B cell (primary cell): ENCODE results near the gene PHRF1.

Experiments
- CTCF ChIP-seq: fragments of 200-600 bp; IDR thresholded peaks from one replicate; pipeline ENCODE4 v1.8.0; 2022; ENCODE audit warnings: antibody characterized with exemption, mild to moderate bottlenecking
- EZH2 ChIP-seq: IDR thresholded peaks from 2 replicates; pipeline ENCODE4 v1.6.1; 2012; ENCODE audit warnings: borderline replicate concordance, low read depth, mild to moderate bottlenecking, moderate library complexity, low read length; ENCODE audit not compliant: insufficient read depth, poor library complexity, severe bottlenecking

DNA sequence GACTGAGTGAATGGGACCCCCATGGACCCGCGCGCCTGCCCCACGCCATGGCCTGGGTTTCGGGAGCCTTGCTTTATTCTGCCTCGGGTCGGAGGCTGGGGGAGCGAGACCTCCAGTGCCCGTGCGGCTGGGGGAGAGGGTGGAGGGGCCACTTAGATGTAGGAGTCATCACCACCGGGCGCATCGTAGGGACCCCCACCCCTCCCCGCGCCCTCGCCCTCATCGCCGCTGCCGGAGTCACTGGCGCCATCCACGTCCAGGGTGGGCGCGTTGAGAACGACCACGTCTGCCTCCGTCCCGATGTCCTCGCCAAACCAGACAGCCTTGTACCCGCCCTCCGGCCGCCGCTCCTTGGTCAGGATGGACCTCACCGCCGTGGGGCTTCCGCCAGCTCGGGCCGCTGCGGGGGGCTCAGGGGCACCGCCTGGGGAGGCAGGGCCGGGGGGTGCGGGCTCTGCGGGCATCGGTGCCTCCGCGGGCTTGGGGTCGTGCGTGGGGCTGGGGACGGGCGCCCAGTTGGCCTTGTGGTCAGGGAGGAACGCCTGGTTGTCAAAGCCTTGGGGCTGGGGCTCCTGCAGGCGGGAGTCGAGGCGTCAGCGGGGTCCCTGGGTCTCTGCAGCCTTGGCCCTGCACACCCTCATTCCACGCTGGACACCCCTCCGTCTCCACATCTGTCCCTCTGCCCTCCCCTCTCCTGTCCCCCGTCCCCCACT lies 41.1 kb downstream of the PHRF1 start:
- TF ChIP-seq CTCF (no peak), EZH2 (no peak)
